GM12878 (cell line): ENCODE measurements around the gene DYDC1. TPM values are rescaled to one million over a fixed set of nuclear protein-coding genes. Genes with fewer than 3 reads are reported as not detected.

Experiments
- ATAC-seq: fragments of 200-7000 bp; cut with Tn5 transposase; 3 replicates; pipeline ENCODE4 v1.9.1; 2020; ENCODE audit warnings: mild to moderate bottlenecking, moderate library complexity
- BruUV-seq: library from RNA; stranded (reverse); fragments of 400-500 nt; replicated peaks from 2 replicates; lab custom pipeline; 2021; lab: Mats Ljungman, UMichigan
- CTCF ChIA-PET: fragments of 300-600 bp; sonication (Branson Sonifier 250); formaldehyde crosslinking; extraction: SDS; loops from one replicate; lab custom pipeline; 2021; ENCODE audit warnings: inconsistent platforms; lab: Yijun Ruan, JAX
- POLR2A ChIA-PET: fragments of 350-600 bp; formaldehyde crosslinking; extraction: SDS; loops from one replicate; lab custom pipeline; 2021; ENCODE audit warnings: inconsistent platforms; lab: Charles Lee
- RAD21 ChIA-PET: fragments of 300-600 bp; sonication (Branson Sonifier 250); formaldehyde crosslinking; loops from one replicate; lab custom pipeline; 2023; ENCODE audit warnings: antibody characterized with exemption; ENCODE audit not compliant: unreplicated experiment; lab: Charles Lee
- SMC1A ChIA-PET: fragments of 300-600 bp; sonication (Branson Sonifier 250); formaldehyde crosslinking; loops from one replicate; lab custom pipeline; 2023; ENCODE audit not compliant: unreplicated experiment, uncharacterized antibody; lab: Charles Lee
- DNase-seq: peaks from one replicate; pipeline ENCODE4 v3.0.0-alpha.2; 2011; ENCODE audit warnings: low read depth, low spot score
- FAIRE-seq: peaks from 3 replicates; lab custom pipeline; 2011; peaks lifted over from hg19 to GRCh38; lab: Jason Lieb, UNC
- H2AFZ ChIP-seq: 2 replicates; pipeline ENCODE4 v1.6.0; 2011; ENCODE audit warnings: low read depth, low read length, control low read depth; ENCODE audit not compliant: control insufficient read depth
- H3K27ac ChIP-seq: 2 replicates; pipeline ENCODE4 v1.5.1; 2011; ENCODE audit warnings: control low read depth; ENCODE audit not compliant: control insufficient read depth, insufficient read depth
- H3K27me3 ChIP-seq, 2 experiments: replicated peaks in 1 of 2; 2 replicates each; pipeline versions ENCODE4 v1.6.0 to v1.6.1; 2011; ENCODE audit warnings: low read length in 1 of 2; ENCODE audit not compliant: control insufficient read depth in 2 of 2, insufficient read depth in 2 of 2
- H3K36me3 ChIP-seq, 2 experiments: 2 replicates each; pipeline ENCODE4 v1.5.1; 2011; ENCODE audit warnings: low read length in 1 of 2; ENCODE audit not compliant: control insufficient read depth in 2 of 2, insufficient read depth in 2 of 2
- H3K4me1 ChIP-seq: 2 replicates; pipeline ENCODE4 v1.6.1; 2011; ENCODE audit warnings: mild to moderate bottlenecking, low read length, moderate library complexity, mixed read lengths; ENCODE audit not compliant: control insufficient read depth, insufficient read depth
- H3K4me2 ChIP-seq: 2 replicates; pipeline ENCODE4 v1.6.0; 2011; ENCODE audit warnings: control low read depth; ENCODE audit not compliant: control insufficient read depth, insufficient read depth
- H3K4me3 ChIP-seq: fragments of 200-600 bp; sonication (generic); 2 replicates; pipeline ENCODE4 v1.5.1; 2016
- H3K79me2 ChIP-seq: 2 replicates; pipeline ENCODE4 v1.6.0; 2011; ENCODE audit warnings: low read length; ENCODE audit not compliant: control insufficient read depth, insufficient read depth
- H3K9ac ChIP-seq: 2 replicates; pipeline ENCODE4 v1.8.0; 2011; ENCODE audit warnings: low read length, control low read depth, mixed read lengths; ENCODE audit not compliant: control insufficient read depth, insufficient read depth
- H3K9me3 ChIP-seq: replicated peaks from 3 replicates; pipeline ENCODE4 v1.5.1; 2011; ENCODE audit warnings: mild to moderate bottlenecking, low read length; ENCODE audit not compliant: control insufficient read depth, insufficient read depth
- H4K20me1 ChIP-seq: 2 replicates; pipeline ENCODE4 v1.6.0; 2011; ENCODE audit not compliant: control insufficient read depth, insufficient read depth
- BCLAF1 ChIP-seq: fragments of 450-650 bp; IDR thresholded peaks from 2 replicates; pipeline ENCODE4 v1.6.1; 2017; ENCODE audit warnings: antibody characterized with exemption, mild to moderate bottlenecking, moderate library complexity
- BMI1 ChIP-seq: fragments of 450-650 bp; IDR thresholded peaks from 2 replicates; pipeline ENCODE4 v1.6.1; 2016; ENCODE audit warnings: mild to moderate bottlenecking, moderate library complexity, borderline replicate concordance
- E4F1 ChIP-seq: fragments of 450-650 bp; IDR thresholded peaks from 2 replicates; pipeline ENCODE4 v1.6.1; 2018; ENCODE audit warnings: borderline replicate concordance, mild to moderate bottlenecking; ENCODE audit not compliant: partially characterized antibody
- HSF1 ChIP-seq: fragments of 150-350 bp; IDR thresholded peaks from 2 replicates; pipeline ENCODE4 v1.6.1; 2014; ENCODE audit warnings: mild to moderate bottlenecking, low read depth, low read length
- IRF3 ChIP-seq: fragments of 450-650 bp; IDR thresholded peaks from 2 replicates; pipeline ENCODE4 v1.6.1; 2014; ENCODE audit warnings: mild to moderate bottlenecking
- MXI1 ChIP-seq: fragments of 150-350 bp; IDR thresholded peaks from 2 replicates; pipeline ENCODE4 v1.6.1; 2011; ENCODE audit warnings: low read depth, mild to moderate bottlenecking, inconsistent platforms, low read length, improper control_type of control experiment
- NFYB ChIP-seq: IDR thresholded peaks from 2 replicates; pipeline ENCODE4 v1.6.1; 2011; ENCODE audit warnings: low read depth, mild to moderate bottlenecking, low read length, improper control_type of control experiment, moderate library complexity; ENCODE audit not compliant: insufficient read depth
- RB1 ChIP-seq: fragments of 450-650 bp; formaldehyde crosslinking; IDR thresholded peaks from 2 replicates; pipeline ENCODE4 v1.6.1; 2017; ENCODE audit warnings: mild to moderate bottlenecking, borderline replicate concordance
- REST ChIP-seq: IDR thresholded peaks from 2 replicates; pipeline ENCODE4 v1.6.1; 2012; ENCODE audit warnings: mild to moderate bottlenecking, low read depth, low read length
- SMC3 ChIP-seq: IDR thresholded peaks from 2 replicates; pipeline ENCODE4 v1.6.1; 2011; ENCODE audit warnings: low read length, improper control_type of control experiment, borderline replicate concordance
- SPI1 ChIP-seq: IDR thresholded peaks from 2 replicates; pipeline ENCODE4 v1.6.1; 2011; ENCODE audit warnings: low read depth, mild to moderate bottlenecking, low read length, moderate library complexity, borderline replicate concordance; ENCODE audit not compliant: insufficient read depth
- SREBF2 ChIP-seq: IDR thresholded peaks from 2 replicates; pipeline ENCODE4 v1.6.1; 2012; ENCODE audit warnings: mild to moderate bottlenecking, low read length
- WGBS: methylation state at CpG from one replicate; pipeline ENCODE4 v1.1.6; 2016; ENCODE audit warnings: low lambda C conversion rate; ENCODE audit not compliant: insufficient replicate concordance, insufficient coverage; ENCODE audit errors: missing lambda C conversion rate; 5-methylcytosine and 5-hydroxymethylcytosine counted together
- in situ Hi-C: fragments of 300-500 bp; cut with MboI; formaldehyde crosslinking; loops from 9 replicates; pipeline ENCODE4 v1.14.3; 2018; ENCODE audit warnings: mixed read lengths
- intact Hi-C: fragments of 100-400 bp; cut with micrococcal nuclease; formaldehyde crosslinking; loops from one replicate; pipeline ENCODE4 v1.14.2; 2022; ENCODE audit not compliant: unreplicated experiment
- polyA plus RNA-seq, 11 experiments: library from polyadenylated mRNA; depleted of rRNA in 4 of 11; unstranded in 6 of 11; stranded (reverse) in 5 of 11; fragments of >200 nt; fragmentation: Nextera tagmentation in 4 of 11; fragmentation: Illumina TruSeq in 1 of 11; extraction: Ambion mirVana in 4 of 11; extraction: Trizol in 1 of 11; gene quantifications; 1 replicate in 1 of 11; 2 replicates in 10 of 11; pipeline versions ENCODE4 v1.2.1 to v1.2.3, GENCODE V29; 2011 to 2016; ENCODE audit warnings: inconsistent platforms in 2 of 11, missing spikeins in 2 of 11, low read depth in 1 of 11
- total RNA-seq, 4 experiments: library from RNA; depleted of rRNA in 3 of 4; stranded (reverse); fragments of >200 nt in 3 of 4; fragmentation: Illumina TruSeq in 1 of 4; extraction: Trizol in 1 of 4; gene quantifications; 2 replicates each; pipeline versions ENCODE4 v1.2.1 to v1.2.3, GENCODE V29; 2013 to 2021

Gene DYDC1
- total and polyA plus RNA-seq, 10 of the 15 experiments (the other 5 are each of a cell fraction or from before 2014, with no cell fraction given), result not detected

- H3K79me2 ChIP-seq, result no peaks in the 10 kb centered on the region
- SMC1A ChIA-PET, result interaction anchor here (1.2 kb wide), 2 partner anchors 94 to 342 kb away, joined by 3 read pairs; no protein-coding TSS in a partner anchor
- H3K4me2 ChIP-seq, result no peak overlapping the region
- DNase-seq (no peak), FAIRE-seq (no peak), ATAC-seq (no peak)
- RAD21 ChIA-PET, result interaction anchor here (0.5 kb wide), 1 partner anchor 1250 kb away, joined by 4 read pairs; no protein-coding TSS in a partner anchor
- no peaks in the 10 kb centered on the region for H4K20me1 ChIP-seq
- WGBS, result 38% methylated on average over 3 of the region's 3 CpGs
- no peaks in the 10 kb centered on the region for H3K36me3 ChIP-seq
- BruUV-seq, result no TSS peak
- CTCF ChIA-PET, result no interaction called here
- in situ Hi-C loops (no loop called here), intact Hi-C loops (no loop called here)
- POLR2A ChIA-PET, result no interaction called here
- H3K9ac ChIP-seq, result no peak overlapping the region
- H3K4me3 ChIP-seq, result no peak overlapping the region
- H2AFZ ChIP-seq, result no peak overlapping the region
- no peak overlapping the region for H3K27ac ChIP-seq
- peaks cover 0 to 5% of the 10 kb centered on the region in 2 experiments; a peak in 2 of 4 replicates for H3K27me3 ChIP-seq
- H3K9me3 ChIP-seq, result no peaks in the 10 kb centered on the region
- H3K4me1 ChIP-seq, result no peaks in the 10 kb centered on the region
- TF ChIP-seq IRF3, result no peak
- no peak for TF ChIP-seq REST
- no peak for TF ChIP-seq BMI1
- no peak for TF ChIP-seq SREBF2
- no peak for TF ChIP-seq E4F1
- no peak for TF ChIP-seq MXI1
- no peak for TF ChIP-seq SMC3
- TF ChIP-seq NFYB, result no peak
- no peak for TF ChIP-seq HSF1
- TF ChIP-seq RB1, result no peak
- no peak for TF ChIP-seq SPI1
- no peak for TF ChIP-seq BCLAF1
Observed at GRCh38 chr10:80350251-80350650, 6.3 kb downstream of the DYDC1 start.
